Mucosa of stomach (tissue), 1 donor: Measurements from ENCODE around the gene FAM107B.
A peak's percentile ranks its signal among the peaks of the same experiment; 100 is the strongest.

Source experiments
- H3K27me3 ChIP-seq: one replicate; pipeline ENCODE4 v1.7.0; 2013; ENCODE audit warnings: mild to moderate bottlenecking, low read length; ENCODE audit not compliant: control insufficient read depth, insufficient read depth
- H3K36me3 ChIP-seq: one replicate; pipeline ENCODE4 v1.7.0; 2013; ENCODE audit warnings: low read length; ENCODE audit not compliant: control insufficient read depth, insufficient read depth
- H3K4me1 ChIP-seq: one replicate; pipeline ENCODE4 v1.7.0; 2013; ENCODE audit warnings: mild to moderate bottlenecking, low read length; ENCODE audit not compliant: control insufficient read depth, insufficient read depth
- H3K4me3 ChIP-seq: one replicate; pipeline ENCODE4 v1.7.0; 2013; ENCODE audit warnings: low read length
- H3K9ac ChIP-seq: one replicate; pipeline ENCODE4 v1.7.0; 2013; ENCODE audit warnings: mild to moderate bottlenecking, low read length, moderate library complexity
- H3K9me3 ChIP-seq: one replicate; pipeline ENCODE4 v1.7.0; 2013; ENCODE audit warnings: mild to moderate bottlenecking, low read length, moderate library complexity; ENCODE audit not compliant: control insufficient read depth
- donor health status: Pancreatic carcinoma.

FAM107B gene

DNA sequence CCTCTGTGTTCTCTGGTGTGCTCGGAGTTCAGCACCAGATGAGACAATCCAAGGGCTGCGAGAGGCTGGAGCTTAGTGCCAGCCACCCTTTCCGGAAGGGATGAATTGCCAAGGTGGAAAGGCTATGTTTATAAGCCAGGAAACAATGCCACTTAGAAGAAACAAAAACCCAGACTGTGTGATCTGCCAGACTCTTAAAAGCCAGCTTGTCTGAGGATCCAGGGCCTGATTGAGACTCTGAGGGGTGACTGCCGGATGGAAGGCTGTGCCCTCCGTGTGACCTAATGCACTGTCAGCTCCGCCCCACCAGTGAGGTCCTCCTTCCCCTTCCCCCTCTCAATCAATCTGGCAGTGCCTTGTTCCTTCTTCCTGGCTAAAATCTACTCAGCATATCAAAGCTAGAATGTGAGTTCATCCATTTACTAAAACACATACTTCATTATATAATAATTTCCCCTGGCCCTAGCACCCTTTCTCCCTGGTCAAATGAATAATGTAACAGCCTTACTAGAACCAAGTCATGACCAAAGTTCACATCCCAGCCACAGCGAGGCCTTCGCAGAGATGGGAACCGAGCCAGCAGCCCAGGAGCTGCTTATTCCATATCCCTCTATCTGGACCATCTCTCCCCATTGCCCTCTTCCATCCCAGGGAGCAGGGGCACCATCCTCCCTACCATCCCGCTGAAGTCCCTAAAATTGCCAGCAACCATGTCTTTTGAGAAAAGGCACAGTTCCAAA, 25.5 kb downstream of the FAM107B start:
- Histone ChIP-seq H3K9me3 (no peaks in the 10 kb centered on the region), H3K9ac (peak overlapping the region; percentile 32), H3K4me3 (no peak overlapping the region), H3K27me3 (no peaks in the 10 kb centered on the region), H3K4me1 (peaks cover 24% of the 10 kb centered on the region), H3K36me3 (no peaks in the 10 kb centered on the region)

DNA sequence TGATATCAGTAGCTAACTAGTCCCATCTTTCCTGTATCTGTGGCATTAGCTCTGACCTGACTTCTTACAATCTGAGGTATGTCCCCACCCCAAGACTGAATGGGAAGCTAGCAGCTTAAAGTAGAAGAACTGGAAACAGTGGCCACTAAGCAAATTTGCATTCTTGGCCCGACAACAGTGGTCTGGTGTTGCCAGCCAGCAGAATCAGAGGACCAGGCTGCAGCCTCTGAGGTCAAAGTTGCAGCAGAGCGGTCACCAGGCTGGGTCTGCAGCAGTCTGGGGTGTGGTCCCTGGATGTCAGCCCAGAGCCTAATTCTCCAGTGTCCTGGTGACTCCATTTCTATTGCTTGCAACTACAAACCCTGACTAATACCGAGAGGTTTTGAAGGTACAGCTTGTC, 26.3 kb downstream of the FAM107B start:
- Histone ChIP-seq H3K4me3 (no peak overlapping the region), H3K4me1 (peaks cover 24% of the 10 kb centered on the region), H3K9ac (peak overlapping the region; percentile 32), H3K27me3 (no peaks in the 10 kb centered on the region), H3K36me3 (no peaks in the 10 kb centered on the region), H3K9me3 (no peaks in the 10 kb centered on the region)

DNA sequence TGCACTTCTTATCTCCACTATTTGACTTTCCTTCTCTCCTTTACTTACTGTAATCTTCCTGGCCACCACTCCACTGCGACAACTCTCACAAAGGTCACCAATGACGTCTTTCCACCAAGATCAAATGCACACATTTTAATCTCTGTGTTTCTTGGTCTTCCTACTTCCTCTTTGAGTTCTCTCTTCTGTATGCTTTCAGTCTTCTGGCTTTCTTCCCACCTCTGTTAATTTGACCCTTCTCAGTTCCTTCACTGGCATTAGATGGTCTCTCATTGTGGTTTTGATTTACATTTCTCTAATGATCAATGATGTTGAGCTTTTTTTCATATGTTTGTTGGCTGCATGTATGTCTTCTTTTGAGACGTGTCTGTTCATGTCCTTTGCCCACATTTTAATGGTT, 31.9 kb downstream of the FAM107B start:
- H3K9ac ChIP-seq: no peak overlapping the region

DNA sequence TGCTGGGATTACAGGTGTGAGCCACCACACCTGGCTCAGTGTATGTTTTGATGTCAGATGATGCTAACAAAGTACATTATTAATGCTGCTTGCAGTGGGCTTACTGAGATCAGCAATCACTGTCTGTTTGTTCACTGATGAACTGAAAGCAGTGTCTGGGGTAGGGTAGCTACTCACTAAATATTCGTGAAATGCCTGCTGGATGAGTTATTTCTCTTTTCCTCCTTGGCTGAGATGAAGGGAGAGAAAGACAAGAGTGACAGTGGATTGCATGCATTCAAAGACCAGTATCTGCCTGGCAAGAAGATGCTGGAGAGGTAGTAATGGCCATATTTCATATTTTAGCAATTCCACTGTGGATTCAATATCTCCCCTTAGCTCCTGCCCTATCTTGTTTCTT, 32.3 kb downstream of the FAM107B start:
- H3K9me3 ChIP-seq: no peaks in the 10 kb centered on the region
- no peak overlapping the region for H3K9ac ChIP-seq

More for the DNA sequence above, 31.9 kb downstream of the FAM107B start:
- no peaks in the 10 kb centered on the region for H3K36me3 ChIP-seq
- H3K27me3 ChIP-seq: no peaks in the 10 kb centered on the region
- peaks cover 18% of the 10 kb centered on the region for H3K4me1 ChIP-seq
- H3K9me3 ChIP-seq: no peaks in the 10 kb centered on the region
- H3K4me3 ChIP-seq: no peak overlapping the region

DNA sequence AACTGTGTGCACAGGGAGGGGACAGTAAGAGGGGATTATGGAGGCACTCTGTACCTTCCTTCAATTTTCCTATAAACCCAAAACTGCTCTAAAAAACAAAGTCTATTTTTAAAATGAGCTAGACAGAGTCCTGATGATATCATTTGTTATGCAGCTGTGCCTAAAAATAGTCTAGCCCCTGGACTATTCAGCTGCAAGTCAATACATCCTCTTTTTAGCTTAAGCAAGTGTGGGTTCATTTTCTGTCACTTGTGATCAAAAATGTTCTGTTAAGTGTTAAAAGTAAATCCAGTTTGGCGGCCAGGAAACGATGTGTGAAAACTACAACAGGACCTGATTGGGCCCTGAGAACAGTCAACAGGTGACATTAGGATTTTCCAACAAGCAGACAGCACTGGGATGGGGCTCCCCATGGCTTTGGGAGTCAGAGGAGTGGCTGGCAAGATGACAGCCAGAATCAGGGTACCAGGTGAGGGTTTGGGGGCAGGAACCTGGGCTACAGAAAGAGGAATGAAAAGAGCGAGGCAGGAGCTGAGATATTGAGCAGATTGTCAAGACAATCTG, 33.9 kb downstream of the FAM107B start:
- no peak overlapping the region for H3K4me3 ChIP-seq
- H3K9me3 ChIP-seq: no peaks in the 10 kb centered on the region
- no peaks in the 10 kb centered on the region for H3K36me3 ChIP-seq
- no peaks in the 10 kb centered on the region for H3K27me3 ChIP-seq
- no peak overlapping the region for H3K9ac ChIP-seq
- H3K4me1 ChIP-seq: peaks cover 27% of the 10 kb centered on the region

More for the DNA sequence above, 32.3 kb downstream of the FAM107B start:
- H3K4me3 ChIP-seq: no peak overlapping the region
- H3K36me3 ChIP-seq: no peaks in the 10 kb centered on the region
- H3K27me3 ChIP-seq: no peaks in the 10 kb centered on the region
- peaks cover 18% of the 10 kb centered on the region for H3K4me1 ChIP-seq

DNA sequence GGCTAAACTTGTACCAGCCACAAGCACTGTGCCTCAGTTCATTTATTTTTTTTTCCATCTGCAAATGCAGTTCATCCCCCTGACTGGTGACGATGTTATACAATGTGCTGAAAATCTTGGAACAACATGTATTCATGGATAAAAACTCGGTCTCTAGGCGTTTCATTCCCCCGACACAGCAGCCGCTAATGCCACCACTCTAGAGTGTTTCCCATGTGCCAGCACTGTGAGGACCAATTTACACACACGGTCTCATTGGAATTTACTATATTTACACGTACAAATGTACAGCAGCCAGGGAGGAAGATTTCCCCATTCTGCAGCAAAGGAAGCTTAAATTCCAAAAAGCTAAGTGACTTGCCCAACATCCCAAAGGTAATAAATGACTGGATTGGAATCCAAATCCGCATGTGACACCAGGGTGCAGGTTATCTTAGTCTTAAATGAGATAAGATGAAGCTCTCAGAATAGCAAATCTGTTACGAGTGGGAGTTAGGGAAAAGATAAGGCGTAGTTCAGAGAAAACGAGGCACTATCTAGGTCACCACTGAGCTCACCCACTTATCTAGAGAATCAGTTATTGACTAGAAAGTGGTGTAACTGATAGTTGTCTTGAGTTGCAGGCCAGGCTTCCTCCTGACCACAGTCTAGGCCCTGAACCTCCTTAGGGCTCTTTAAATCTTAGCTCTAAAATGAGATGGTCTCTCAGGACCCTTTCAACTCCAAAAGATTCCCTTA, 36.7 kb downstream of the FAM107B start:
- no peak overlapping the region for H3K9ac ChIP-seq
- H3K9me3 ChIP-seq: no peaks in the 10 kb centered on the region
- H3K4me1 ChIP-seq: peaks cover 27% of the 10 kb centered on the region
- no peaks in the 10 kb centered on the region for H3K27me3 ChIP-seq
- H3K4me3 ChIP-seq: no peak overlapping the region
- H3K36me3 ChIP-seq: no peaks in the 10 kb centered on the region

DNA sequence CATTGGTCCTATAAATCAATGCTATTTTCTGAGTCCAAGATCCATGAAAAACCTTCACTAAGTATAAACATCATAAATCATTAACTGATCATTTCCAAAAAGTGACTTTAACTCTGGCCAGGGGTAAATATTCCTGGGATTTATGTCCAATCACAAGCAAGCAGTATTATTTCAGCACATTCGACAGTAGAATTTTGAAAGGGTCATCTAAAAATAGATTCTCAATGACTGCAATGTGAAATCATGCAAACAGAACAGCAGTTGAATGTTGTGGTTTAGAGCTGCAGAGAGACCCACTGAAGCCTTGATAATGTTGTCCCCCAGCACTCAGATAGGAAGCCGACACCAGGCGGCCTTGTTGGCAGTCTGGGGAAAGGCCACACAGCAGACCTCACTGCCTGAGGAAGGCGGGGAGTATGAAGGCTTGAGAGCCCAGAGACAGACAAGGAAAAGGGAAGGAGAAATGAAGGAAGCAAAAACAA, 38.1 kb downstream of the FAM107B start:
- H3K4me3 ChIP-seq: no peak overlapping the region
- H3K9me3 ChIP-seq: no peaks in the 10 kb centered on the region
- no peak overlapping the region for H3K9ac ChIP-seq
- no peaks in the 10 kb centered on the region for H3K27me3 ChIP-seq
- H3K36me3 ChIP-seq: no peaks in the 10 kb centered on the region
- peaks cover 17% of the 10 kb centered on the region for H3K4me1 ChIP-seq

DNA sequence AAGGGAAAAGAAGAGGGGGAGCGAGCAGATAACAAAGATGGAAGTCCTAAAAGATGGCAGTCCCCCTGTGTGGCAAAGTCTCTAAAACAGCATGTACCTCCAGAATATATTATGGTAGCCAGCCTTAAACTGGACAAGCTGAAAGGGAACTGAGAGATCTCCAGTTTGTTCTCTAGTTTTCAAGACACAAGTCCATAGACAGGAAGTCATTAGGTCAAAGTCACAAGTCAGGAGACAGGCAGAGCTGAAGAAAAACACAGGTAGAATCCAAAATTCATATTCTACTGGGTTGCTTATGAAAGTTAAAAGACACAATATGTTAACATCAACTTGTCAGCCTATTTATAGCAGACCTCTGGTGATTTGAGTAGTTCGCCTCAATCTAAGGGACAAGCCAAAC, 38.7 kb downstream of the FAM107B start:
- H3K36me3 ChIP-seq: no peaks in the 10 kb centered on the region
- no peak overlapping the region for H3K4me3 ChIP-seq
- peaks cover 12% of the 10 kb centered on the region for H3K4me1 ChIP-seq
- H3K9me3 ChIP-seq: no peaks in the 10 kb centered on the region
- no peak overlapping the region for H3K9ac ChIP-seq
- H3K27me3 ChIP-seq: no peaks in the 10 kb centered on the region

DNA sequence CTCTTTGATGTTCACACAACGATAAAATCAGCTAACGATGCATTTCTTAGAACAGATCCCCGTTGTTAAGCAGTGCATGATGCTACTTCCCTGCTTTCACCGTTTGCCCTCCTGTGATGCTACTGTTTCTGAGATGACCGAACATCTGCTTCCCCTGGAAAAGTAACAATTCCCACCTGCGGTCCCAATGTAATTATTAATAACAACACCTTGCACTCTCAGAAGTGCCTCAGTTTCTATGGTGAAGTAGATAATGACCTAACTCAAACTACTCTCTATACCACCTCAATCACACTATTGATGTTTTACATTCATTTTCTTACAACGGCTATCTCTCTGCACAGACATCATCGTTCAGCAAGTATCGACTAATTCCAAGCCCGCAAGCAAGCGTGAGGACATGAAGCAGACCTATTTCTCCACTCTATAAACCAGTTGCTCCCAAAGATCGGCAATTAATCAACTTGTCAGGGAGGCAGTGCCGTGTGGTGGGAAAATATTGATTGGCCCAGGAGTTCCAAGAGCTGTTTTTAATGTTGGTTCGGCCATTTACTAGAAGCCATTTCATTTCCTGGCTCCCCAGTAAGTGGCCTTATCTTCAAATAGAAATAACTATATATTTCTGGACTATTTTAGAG, 42.7 kb downstream of the FAM107B start:
- Histone ChIP-seq H3K9ac (no peak overlapping the region), H3K27me3 (no peaks in the 10 kb centered on the region), H3K36me3 (no peaks in the 10 kb centered on the region), H3K4me3 (no peak overlapping the region), H3K4me1 (peaks cover 5% of the 10 kb centered on the region), H3K9me3 (no peaks in the 10 kb centered on the region)

DNA sequence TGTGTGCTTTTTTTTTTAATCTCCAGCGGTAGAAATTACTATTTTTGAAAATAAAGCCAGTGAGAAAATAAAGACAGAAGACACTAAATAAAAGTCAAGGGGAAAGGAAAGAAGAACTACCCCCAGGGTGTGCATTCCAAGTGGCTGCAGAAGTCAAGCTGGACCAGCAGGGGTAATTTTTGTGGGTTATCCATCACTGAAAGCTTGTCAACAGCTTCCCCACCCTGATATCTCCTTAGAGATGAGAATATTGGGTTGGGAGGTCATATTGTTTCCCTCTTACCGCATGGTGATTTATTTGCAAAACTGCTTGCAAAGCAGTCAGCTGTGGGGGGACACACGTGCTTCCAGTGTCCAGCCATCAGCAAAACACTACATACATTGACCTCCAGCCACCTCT, 46.4 kb downstream of the FAM107B start:
- Histone ChIP-seq H3K36me3 (no peaks in the 10 kb centered on the region), H3K9ac (no peak overlapping the region), H3K4me3 (no peak overlapping the region), H3K4me1 (no peaks in the 10 kb centered on the region), H3K27me3 (no peaks in the 10 kb centered on the region), H3K9me3 (no peaks in the 10 kb centered on the region)

DNA sequence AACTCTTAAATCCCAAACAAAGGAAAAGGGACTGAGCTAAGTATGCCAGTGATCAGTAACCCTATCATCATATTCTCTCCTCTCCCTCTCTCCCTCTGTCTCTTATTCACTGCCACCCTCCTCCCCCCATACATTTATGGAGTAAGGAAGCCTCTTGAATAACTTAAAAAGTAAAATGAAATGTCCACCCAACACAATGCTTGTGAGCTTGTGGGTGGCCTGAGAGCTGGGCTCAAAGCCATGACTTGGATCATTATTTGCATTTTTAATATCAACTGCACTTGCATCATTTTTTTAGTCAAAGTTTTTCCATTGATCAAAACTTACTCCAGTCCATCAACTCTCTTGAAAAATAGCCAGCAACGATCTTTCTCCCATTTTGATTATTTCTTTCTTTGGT, 46.8 kb downstream of the FAM107B start:
- Histone ChIP-seq H3K9ac (no peak overlapping the region), H3K4me3 (no peak overlapping the region), H3K36me3 (no peaks in the 10 kb centered on the region), H3K27me3 (no peaks in the 10 kb centered on the region), H3K4me1 (no peaks in the 10 kb centered on the region), H3K9me3 (no peaks in the 10 kb centered on the region)

DNA sequence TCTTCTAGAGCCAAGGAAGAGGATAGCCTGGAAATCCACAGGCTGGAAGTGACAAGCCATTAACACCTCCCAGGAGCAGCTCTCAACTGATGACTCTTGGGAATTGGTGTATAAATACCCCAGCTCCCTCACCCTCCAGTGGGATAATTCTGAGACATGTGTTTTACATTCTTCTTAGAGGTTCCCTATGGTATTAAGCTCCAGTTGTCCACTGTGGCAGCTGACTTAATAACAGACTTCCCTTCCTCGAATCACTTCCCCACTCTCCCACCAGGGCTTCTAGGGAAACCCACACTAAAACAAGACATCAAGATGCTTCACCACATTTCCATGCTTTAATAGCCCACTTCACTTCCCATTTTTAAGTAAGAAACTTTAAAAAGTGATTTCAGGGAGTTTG, 47.2 kb downstream of the FAM107B start:
- no peaks in the 10 kb centered on the region for H3K36me3 ChIP-seq
- no peaks in the 10 kb centered on the region for H3K4me1 ChIP-seq
- H3K4me3 ChIP-seq: no peak overlapping the region
- H3K27me3 ChIP-seq: no peaks in the 10 kb centered on the region
- H3K9ac ChIP-seq: no peak overlapping the region
- H3K9me3 ChIP-seq: no peaks in the 10 kb centered on the region
